K562 (cell line): ENCODE data around the gene HBG1. TPM values are rescaled to one million over a fixed set of nuclear protein-coding genes. Genes with fewer than 3 reads are reported as not detected.

ENCODE experiments used
- AFF4 ChIP-seq: sonication (generic); formaldehyde crosslinking; IDR thresholded peaks from 2 replicates; pipeline ENCODE4 v1.8.0; 2023; ENCODE audit warnings: mild to moderate bottlenecking, missing genetic modification reagents
- ATF7 ChIP-seq: fragments of 450-650 bp; IDR thresholded peaks from 2 replicates; pipeline ENCODE4 v1.7.1; 2014; ENCODE audit warnings: mild to moderate bottlenecking, moderate library complexity
- CBFA2T2 ChIP-seq: fragments of 450-650 bp; conservative IDR thresholded peaks from 2 replicates; pipeline ENCODE4 v1.6.1; 2017; ENCODE audit warnings: mild to moderate bottlenecking
- CREBBP ChIP-seq: IDR thresholded peaks from one replicate; pipeline ENCODE4 v1.6.1; 2012; ENCODE audit warnings: low read depth, mild to moderate bottlenecking, control low read depth, inconsistent platforms, low read length
- CSDE1 ChIP-seq, 2 experiments: fragments of 450-650 bp; IDR thresholded peaks; 2 replicates each; pipeline ENCODE4 v1.6.1; 2016; ENCODE audit warnings: mild to moderate bottlenecking in 1 of 2
- FOXK1 ChIP-seq: sonication (generic); formaldehyde crosslinking; IDR thresholded peaks from 2 replicates; pipeline ENCODE4 v1.8.0; 2022; ENCODE audit warnings: missing genetic modification reagents, mild to moderate bottlenecking, borderline replicate concordance
- GTF2F1 ChIP-seq: IDR thresholded peaks from 2 replicates; pipeline ENCODE4 v1.6.1; 2011; ENCODE audit warnings: low read depth, low read length, improper control_type of control experiment
- HDAC3 ChIP-seq: fragments of 450-650 bp; IDR thresholded peaks from 2 replicates; pipeline ENCODE4 v1.6.1; 2018; ENCODE audit warnings: borderline replicate concordance, mild to moderate bottlenecking, moderate library complexity; ENCODE audit not compliant: partially characterized antibody
- HLTF ChIP-seq: fragments of 450-650 bp; IDR thresholded peaks from 2 replicates; pipeline ENCODE4 v1.6.1; 2016
- ILF3 ChIP-seq: fragments of 450-650 bp; IDR thresholded peaks from 2 replicates; pipeline ENCODE4 v1.6.1; 2018; ENCODE audit warnings: antibody characterized with exemption, mild to moderate bottlenecking, moderate library complexity, borderline replicate concordance
- KDM5B ChIP-seq: fragments of 200-600 bp; sonication (generic); IDR thresholded peaks from 2 replicates; pipeline ENCODE4 v1.6.1; 2012; ENCODE audit warnings: low read depth, mild to moderate bottlenecking, moderate library complexity, low read length, control low read depth, inconsistent platforms; ENCODE audit not compliant: insufficient replicate concordance
- LCOR ChIP-seq: sonication (generic); formaldehyde crosslinking; IDR thresholded peaks from 2 replicates; pipeline ENCODE4 v1.8.0; 2022; ENCODE audit warnings: mild to moderate bottlenecking, missing genetic modification reagents
- LEF1 ChIP-seq: fragments of 450-650 bp; IDR thresholded peaks from 2 replicates; pipeline ENCODE4 v1.6.1; 2016; ENCODE audit warnings: mild to moderate bottlenecking
- NR2F6 ChIP-seq: fragments of 450-650 bp; formaldehyde crosslinking; IDR thresholded peaks from 2 replicates; pipeline ENCODE4 v1.4.0; 2020; ENCODE audit warnings: mild to moderate bottlenecking
- SRF ChIP-seq, 2 experiments: fragments of 250-450, 450-650 bp in 1 of 2; sonication (Bioruptor Pico) in 1 of 2; sonication (generic) in 1 of 2; formaldehyde crosslinking; IDR thresholded peaks; 2 replicates each; pipeline versions ENCODE4 v1.5.0 to v1.5.1; 2020 to 2022; ENCODE audit warnings: mild to moderate bottlenecking in 1 of 2, missing genetic modification reagents in 1 of 2
- TAF9B ChIP-seq: fragments of 450-650 bp; IDR thresholded peaks from 2 replicates; pipeline ENCODE4 v1.6.1; 2018; ENCODE audit warnings: mild to moderate bottlenecking; ENCODE audit not compliant: partially characterized antibody
- ZNF197 ChIP-seq: fragments of 200-800 bp; sonication (Bioruptor generic); IDR thresholded peaks from 2 replicates; pipeline ENCODE4 v1.6.1; 2016; ENCODE audit warnings: low read depth, missing genetic modification characterization, missing compliant biosample characterization
- ZNF584 ChIP-seq: fragments of 200-800 bp; sonication (Bioruptor generic); IDR thresholded peaks from 2 replicates; pipeline ENCODE4 v1.6.1; 2016; ENCODE audit warnings: low read depth, mild to moderate bottlenecking, missing genetic modification characterization, missing compliant biosample characterization
- ZNF764 ChIP-seq: fragments of 250-450 bp; sonication (Bioruptor Pico); IDR thresholded peaks from 2 replicates; pipeline ENCODE4 v1.4.0; 2020; ENCODE audit warnings: low read depth, mild to moderate bottlenecking, moderate library complexity
- ZNF785 ChIP-seq: fragments of 250-450 bp; sonication (Bioruptor Pico); IDR thresholded peaks from 2 replicates; pipeline ENCODE4 v1.4.0; 2020; ENCODE audit warnings: mild to moderate bottlenecking
- polyA plus RNA-seq, 8 experiments: library from polyadenylated mRNA; depleted of rRNA in 4 of 8; stranded (reverse) in 5 of 8; unstranded in 3 of 8; fragments of >200 nt; fragmentation: Nextera tagmentation in 2 of 8; fragmentation: Illumina TruSeq in 1 of 8; extraction: Ambion mirVana in 2 of 8; extraction: Trizol in 1 of 8; gene quantifications; 2 replicates each; pipeline versions ENCODE4 v1.2.1 to v1.2.3, GENCODE V29; 2011 to 2014; ENCODE audit warnings: inconsistent platforms in 1 of 8, missing spikeins in 1 of 8
- total RNA-seq, 7 experiments: library from RNA; depleted of rRNA in 6 of 7; stranded (reverse); fragments of >200 nt in 6 of 7; fragmentation: Illumina TruSeq in 2 of 7; extraction: Trizol in 2 of 7; gene quantifications; 2 replicates each; pipeline versions ENCODE4 v1.2.1 to v1.2.3, GENCODE V29; 2011 to 2021; ENCODE audit warnings: low replicate concordance in 1 of 7
- TF ChIP-seq, protein P1 (sequence below): sonication (generic); formaldehyde crosslinking; IDR thresholded peaks from 2 replicates; pipeline ENCODE4 v1.8.0; 2023; ENCODE audit warnings: mild to moderate bottlenecking, missing genetic modification reagents
- TF ChIP-seq, protein P2 (sequence below): fragments of 450-650 bp; IDR thresholded peaks from 2 replicates; pipeline ENCODE4 v1.6.1; 2016; ENCODE audit warnings: mild to moderate bottlenecking

Gene HBG1
- total and polyA plus RNA-seq, 9 of the 15 experiments (the other 6 are each of a cell fraction or from before 2014, with no cell fraction given): 1,066 to 16,338 (median 4,898) TPM

DNA sequence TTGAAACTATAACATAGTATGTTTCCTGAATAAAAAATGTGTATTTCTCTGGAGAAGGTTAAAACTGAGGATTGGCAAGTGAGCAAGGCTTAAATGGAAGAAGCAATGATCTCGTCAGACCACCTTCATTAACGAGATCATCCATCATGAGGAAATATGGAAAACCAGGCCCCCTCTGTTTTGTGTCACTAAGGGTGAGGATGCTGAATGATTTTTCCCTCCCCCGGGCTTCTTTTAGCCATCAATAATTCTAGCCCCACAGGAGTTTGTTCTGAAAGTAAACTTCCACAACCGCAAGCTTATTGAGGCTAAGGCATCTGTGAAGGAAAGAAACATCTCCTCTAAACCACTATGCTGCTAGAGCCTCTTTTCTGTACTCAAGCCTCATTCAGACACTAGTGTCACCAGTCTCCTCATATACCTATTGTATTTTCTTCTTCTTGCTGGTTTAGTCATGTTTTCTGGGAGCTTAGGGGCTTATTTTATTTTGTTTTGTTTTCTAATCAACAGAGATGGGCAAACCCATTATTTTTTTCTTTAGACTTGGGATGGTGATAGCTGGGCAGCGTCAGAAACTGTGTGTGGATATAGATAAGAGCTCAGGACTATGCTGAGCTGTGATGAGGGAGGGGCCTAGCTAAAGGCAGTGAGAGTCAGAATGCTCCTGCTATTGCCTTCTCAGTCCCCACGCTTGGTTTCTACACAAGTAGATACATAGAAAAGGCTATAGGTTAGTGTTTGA, 25.9 kb upstream of the HBG1 start (continued):
- TF ChIP-seq ZNF584 (no peak), HLTF (no peak), ILF3 (no peak; the same call in 1 of the 2 replicates), NR2F6 (CRISPR knock-in tag) (no peak), CBFA2T2 (peak; percentile 83), ZNF197 (CRISPR knock-in tag) (peak; percentile 72; the same call in 1 of the 2 replicates), CSDE1 (IDR thresholded peaks at IDR 0.05) (no peak), TAF9B (peak; percentile 54), SRF (CRISPR knock-in tag; IDR thresholded peaks at IDR 0.05) (no peak), LEF1 (peak; percentile 82), ATF7 (0 out of 2 replicates have a peak, but pooled peaks have one; percentile 58), ZNF785 (CRISPR knock-in tag) (no peak), KDM5B (no peak), GTF2F1 (no peak), CREBBP (no peak), FOXK1 (CRISPR knock-in tag) (no peak), HDAC3 (peak; percentile 68), AFF4 (no peak), LCOR (CRISPR knock-in tag) (no peak), ZNF764 (CRISPR knock-in tag) (no peak)
- TF ChIP-seq, protein P1, sequence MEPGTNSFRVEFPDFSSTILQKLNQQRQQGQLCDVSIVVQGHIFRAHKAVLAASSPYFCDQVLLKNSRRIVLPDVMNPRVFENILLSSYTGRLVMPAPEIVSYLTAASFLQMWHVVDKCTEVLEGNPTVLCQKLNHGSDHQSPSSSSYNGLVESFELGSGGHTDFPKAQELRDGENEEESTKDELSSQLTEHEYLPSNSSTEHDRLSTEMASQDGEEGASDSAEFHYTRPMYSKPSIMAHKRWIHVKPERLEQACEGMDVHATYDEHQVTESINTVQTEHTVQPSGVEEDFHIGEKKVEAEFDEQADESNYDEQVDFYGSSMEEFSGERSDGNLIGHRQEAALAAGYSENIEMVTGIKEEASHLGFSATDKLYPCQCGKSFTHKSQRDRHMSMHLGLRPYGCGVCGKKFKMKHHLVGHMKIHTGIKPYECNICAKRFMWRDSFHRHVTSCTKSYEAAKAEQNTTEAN (CRISPR knock-in tag): no peak
- TF ChIP-seq, protein P2, sequence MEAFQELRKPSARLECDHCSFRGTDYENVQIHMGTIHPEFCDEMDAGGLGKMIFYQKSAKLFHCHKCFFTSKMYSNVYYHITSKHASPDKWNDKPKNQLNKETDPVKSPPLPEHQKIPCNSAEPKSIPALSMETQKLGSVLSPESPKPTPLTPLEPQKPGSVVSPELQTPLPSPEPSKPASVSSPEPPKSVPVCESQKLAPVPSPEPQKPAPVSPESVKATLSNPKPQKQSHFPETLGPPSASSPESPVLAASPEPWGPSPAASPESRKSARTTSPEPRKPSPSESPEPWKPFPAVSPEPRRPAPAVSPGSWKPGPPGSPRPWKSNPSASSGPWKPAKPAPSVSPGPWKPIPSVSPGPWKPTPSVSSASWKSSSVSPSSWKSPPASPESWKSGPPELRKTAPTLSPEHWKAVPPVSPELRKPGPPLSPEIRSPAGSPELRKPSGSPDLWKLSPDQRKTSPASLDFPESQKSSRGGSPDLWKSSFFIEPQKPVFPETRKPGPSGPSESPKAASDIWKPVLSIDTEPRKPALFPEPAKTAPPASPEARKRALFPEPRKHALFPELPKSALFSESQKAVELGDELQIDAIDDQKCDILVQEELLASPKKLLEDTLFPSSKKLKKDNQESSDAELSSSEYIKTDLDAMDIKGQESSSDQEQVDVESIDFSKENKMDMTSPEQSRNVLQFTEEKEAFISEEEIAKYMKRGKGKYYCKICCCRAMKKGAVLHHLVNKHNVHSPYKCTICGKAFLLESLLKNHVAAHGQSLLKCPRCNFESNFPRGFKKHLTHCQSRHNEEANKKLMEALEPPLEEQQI: no peak; the same call in 1 of the 2 replicates
